Measurements from ENCODE around the gene MOV10L1. TPM values are rescaled to one million over a fixed set of nuclear protein-coding genes. Genes with fewer than 3 reads are reported as not detected.
A peak's percentile ranks its signal among the peaks of the same experiment; 100 is the strongest.

Gene MOV10L1
- total RNA-seq, 2 experiments from 2014 or later, result 0.23 TPM; not detected in 1

- Mint-ChIP-seq H3K27me3 (no peaks in the 10 kb centered on the region), H3K27ac (no peak overlapping the region), H3K4me1 (peaks cover 26% of the 10 kb centered on the region), H3K4me3 (no peak overlapping the region), H3K9me3 (ENCODE audit: low read depth) (no peaks in the 10 kb centered on the region), H3K36me3 (peaks cover 5% of the 10 kb centered on the region)
- DNase-seq (no peak), ATAC-seq (no peak)
- CTCF ChIA-PET, result no interaction called here
Measured at GRCh38 chr22:50183141-50183971, 93.5 kb downstream of the MOV10L1 start.

DNA sequence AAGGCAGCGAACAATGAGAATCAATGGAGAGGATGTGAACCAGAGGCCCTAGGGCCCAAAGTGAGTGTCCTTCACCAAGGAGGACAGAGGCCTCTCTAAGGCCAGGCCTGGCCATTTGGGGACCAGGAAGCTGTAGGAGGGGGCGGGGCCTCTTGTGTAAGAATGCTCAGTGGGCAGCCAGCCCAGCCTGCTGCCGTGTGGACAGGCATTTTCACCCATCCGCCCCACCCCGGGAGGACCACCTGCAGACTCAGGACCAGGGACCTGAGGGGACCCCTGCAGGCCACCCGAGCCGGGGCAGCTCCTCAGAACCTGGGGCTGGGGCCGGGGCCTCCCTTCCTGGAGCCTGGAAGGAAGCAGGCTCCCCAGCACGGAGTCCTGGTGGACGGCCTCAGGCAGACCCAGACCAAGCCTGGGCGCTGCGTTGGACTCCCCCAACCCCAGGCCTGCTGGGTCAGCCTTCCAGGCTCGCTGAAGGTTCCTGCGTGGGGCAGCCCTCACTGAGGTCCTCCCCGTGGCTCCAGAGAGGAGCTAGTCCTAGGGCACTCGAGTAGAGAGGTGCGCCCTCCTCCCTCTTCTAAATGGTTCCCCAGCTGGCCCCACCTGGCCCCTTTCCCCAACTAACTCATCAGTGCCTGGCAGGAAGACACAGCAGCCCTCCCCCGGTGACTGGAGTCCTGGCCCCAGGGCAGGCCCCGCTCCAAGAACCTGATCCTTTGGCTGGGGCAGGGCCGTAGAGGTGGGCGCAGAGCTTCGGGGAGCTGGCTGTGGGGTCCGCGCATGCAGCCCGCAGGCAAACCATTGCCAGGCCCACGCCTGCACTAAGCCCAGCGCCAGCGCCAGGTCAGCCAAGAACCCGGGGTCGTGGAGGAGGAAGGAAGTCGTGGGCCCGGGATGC lies 94.4 kb downstream of the MOV10L1 start:
- CTCF ChIA-PET, result interaction anchor here (0.8 to 1.3 kb wide), 3 partner anchors 13 to 35 kb away, joined by 3 to 5 read pairs (median 4); no protein-coding TSS in a partner anchor
- Mint-ChIP-seq H3K27ac (no peak overlapping the region), H3K36me3 (peaks cover 5% of the 10 kb centered on the region), H3K27me3 (no peaks in the 10 kb centered on the region), H3K4me1 (peaks cover 35% of the 10 kb centered on the region), H3K4me3 (peak overlapping the region; percentile 63), H3K9me3 (ENCODE audit: low read depth) (no peaks in the 10 kb centered on the region)
- DNase-seq, result no peak
- ATAC-seq, result no peak

GRCh38 chr22:50184902-50185374 lies 95.1 kb downstream of the MOV10L1 start:
- Mint-ChIP-seq H3K36me3 (peaks cover 7% of the 10 kb centered on the region), H3K27me3 (no peaks in the 10 kb centered on the region), H3K4me1 (peaks cover 37% of the 10 kb centered on the region), H3K9me3 (ENCODE audit: low read depth) (no peaks in the 10 kb centered on the region), H3K4me3 (peak overlapping the region; percentile 95), H3K27ac (no peak overlapping the region)
- CTCF ChIA-PET, result interaction anchor here (1.0 to 1.3 kb wide), 2 partner anchors 14 to 36 kb away, joined by 4 to 5 read pairs; no protein-coding TSS in a partner anchor
- DNase-seq (no peak), ATAC-seq (no peak)

DNA sequence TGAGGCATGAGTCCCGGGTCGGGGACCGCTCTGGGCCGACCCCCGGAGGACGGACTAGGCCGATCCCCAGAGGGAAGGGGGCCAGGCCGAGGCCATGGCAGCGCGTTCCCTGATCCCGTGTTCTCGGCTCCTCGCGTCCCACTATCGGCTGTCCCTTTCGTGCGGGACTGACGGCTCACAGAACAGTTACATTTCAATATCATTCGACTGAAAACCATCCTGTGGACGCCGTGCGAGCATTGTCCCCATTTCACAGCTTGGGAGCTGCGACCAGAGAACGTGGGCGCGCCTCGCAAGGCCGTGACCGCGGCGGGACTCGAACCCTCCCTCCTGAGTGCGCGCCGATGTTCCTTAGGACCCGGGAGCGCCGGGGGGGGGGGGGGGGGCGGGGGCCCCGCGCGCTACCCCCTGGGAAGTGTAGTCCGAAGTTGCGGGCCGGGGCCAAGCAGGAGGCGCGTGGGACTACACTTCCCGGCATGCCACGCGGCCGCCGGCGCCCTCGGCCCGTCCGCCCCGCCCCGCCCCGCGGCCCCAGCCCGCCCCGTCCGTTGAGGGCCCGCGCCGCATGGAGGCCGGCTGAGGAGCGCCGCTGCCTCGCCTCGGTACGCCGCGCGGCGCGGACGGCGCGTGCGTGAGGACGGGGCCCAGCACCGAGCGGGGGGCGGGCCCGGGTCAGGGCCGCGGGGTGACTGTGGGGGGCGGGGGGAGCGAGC lies 95.7 kb downstream of the MOV10L1 start, which contains the start of gene TRABD:
TRABD (plus strand) TSS at position 539 of the 713 bp plus-strand sequence. CDS start 7,148 bp downstream, outside the sequence.
- CTCF ChIA-PET, result interaction anchor here (1.3 kb wide), 1 partner anchor 14 kb away, joined by 5 read pairs; no protein-coding TSS in a partner anchor
- peaks cover 7% of the 10 kb centered on the region for H3K36me3 Mint-ChIP-seq
- peaks cover 35% of the 10 kb centered on the region for H3K4me1 Mint-ChIP-seq
- no peaks in the 10 kb centered on the region for H3K9me3 Mint-ChIP-seq (ENCODE audit: low read depth)
- peak within 1 kb of the TSS; percentile 95 for H3K27ac Mint-ChIP-seq
- H3K4me3 Mint-ChIP-seq, result peak within 1 kb of the TSS; percentile 95
- peak; percentile 92 for DNase-seq
- no peaks in the 10 kb centered on the region for H3K27me3 Mint-ChIP-seq
- peak; percentile 68 for ATAC-seq

GRCh38 chr22:50186181-50186714 lies 96.4 kb downstream of the MOV10L1 start:
- ATAC-seq (no peak), DNase-seq (no peak)
- H3K27ac Mint-ChIP-seq, result peak overlapping the region; percentile 95
- peaks cover 37% of the 10 kb centered on the region for H3K4me1 Mint-ChIP-seq
- peak overlapping the region; percentile 95 for H3K4me3 Mint-ChIP-seq
- CTCF ChIA-PET, result interaction anchor here (1.2 to 2.4 kb wide), 4 partner anchors 25 to 65 kb away, joined by 3 to 14 read pairs (median 4); partner anchors contain the start of gene HDAC10
- no peaks in the 10 kb centered on the region for H3K9me3 Mint-ChIP-seq (ENCODE audit: low read depth)
- no peaks in the 10 kb centered on the region for H3K27me3 Mint-ChIP-seq
- peaks cover 8% of the 10 kb centered on the region for H3K36me3 Mint-ChIP-seq

DNA sequence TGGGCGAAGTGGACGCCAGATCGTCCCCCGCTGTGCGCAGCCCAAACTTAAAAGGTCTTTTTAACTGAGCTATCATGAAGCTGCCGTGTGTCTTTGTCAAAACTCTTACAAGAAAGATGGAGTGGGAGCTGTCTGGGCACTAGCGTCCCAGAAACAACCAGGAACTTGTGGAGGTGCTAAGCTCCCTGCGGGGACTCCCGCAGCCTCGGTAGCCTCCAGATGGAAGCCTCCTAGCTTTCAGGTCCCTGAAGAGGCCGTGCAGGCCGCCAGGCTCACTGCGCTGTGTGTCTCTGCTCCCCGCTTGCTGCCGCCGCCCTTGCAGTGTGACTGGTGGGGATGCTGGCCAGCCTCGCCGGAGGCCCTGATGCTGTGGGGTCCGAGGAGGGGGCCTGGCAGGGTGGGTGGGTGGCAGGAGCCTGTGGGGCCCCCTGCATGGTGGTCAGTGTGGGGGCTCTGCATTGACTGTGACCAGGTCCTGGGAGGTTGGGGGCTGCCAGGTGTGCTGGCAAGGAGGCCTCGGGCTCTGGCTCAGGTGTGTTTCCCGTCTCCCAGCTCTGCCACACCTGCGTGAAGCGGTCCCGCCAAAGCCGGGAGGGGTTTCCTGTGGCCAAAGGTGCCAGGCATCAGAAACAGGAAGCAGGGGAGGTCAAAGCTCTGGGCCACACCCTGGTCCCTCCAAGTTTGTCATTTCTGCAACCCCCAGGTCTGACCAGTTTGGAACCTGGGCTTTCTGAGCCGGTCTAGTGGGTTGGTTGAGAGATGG lies 97.1 kb downstream of the MOV10L1 start:
- ATAC-seq (no peak), DNase-seq (peak; percentile 67)
- no peaks in the 10 kb centered on the region for H3K9me3 Mint-ChIP-seq (ENCODE audit: low read depth)
- H3K4me3 Mint-ChIP-seq, result peak overlapping the region; percentile 95
- peaks cover 14% of the 10 kb centered on the region for H3K36me3 Mint-ChIP-seq
- H3K27ac Mint-ChIP-seq, result peak overlapping the region; percentile 95
- CTCF ChIA-PET, result interaction anchor here (1.2 to 2.4 kb wide), 4 partner anchors 24 to 64 kb away, joined by 3 to 14 read pairs (median 4); partner anchors contain the start of gene HDAC10
- no peaks in the 10 kb centered on the region for H3K27me3 Mint-ChIP-seq
- peaks cover 44% of the 10 kb centered on the region for H3K4me1 Mint-ChIP-seq

DNA sequence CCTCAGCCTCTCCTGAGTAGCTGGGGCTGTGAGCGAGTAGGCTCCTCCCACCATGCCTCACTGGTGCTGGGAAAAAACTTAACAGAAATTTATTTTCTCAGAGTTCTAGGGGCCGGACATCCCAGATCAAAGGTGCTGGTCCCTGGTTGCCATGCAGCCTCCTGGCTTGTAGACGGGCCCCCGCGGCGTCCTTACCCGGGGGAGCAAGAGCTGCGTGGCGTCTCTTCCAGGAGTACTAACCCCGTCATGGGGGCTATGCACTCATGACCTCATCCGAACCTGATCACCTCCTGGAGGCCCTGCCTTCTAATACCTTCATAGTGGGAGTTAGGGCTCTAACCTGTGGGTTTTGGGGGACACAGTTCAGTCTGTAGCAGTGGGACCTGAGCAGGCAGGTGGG lies 98.5 kb downstream of the MOV10L1 start:
- ATAC-seq (no peak), DNase-seq (no peak)
- Mint-ChIP-seq H3K9me3 (ENCODE audit: low read depth) (no peaks in the 10 kb centered on the region), H3K4me3 (no peak overlapping the region), H3K27ac (peak overlapping the region; percentile 95), H3K27me3 (no peaks in the 10 kb centered on the region), H3K36me3 (peaks cover 20% of the 10 kb centered on the region), H3K4me1 (peaks cover 56% of the 10 kb centered on the region)
- CTCF ChIA-PET, result interaction anchor here (2.4 kb wide), 1 partner anchor 39 kb away, joined by 14 read pairs; no protein-coding TSS in a partner anchor

- Mint-ChIP-seq H3K36me3 (peaks cover 20% of the 10 kb centered on the region), H3K27ac (peak overlapping the region; percentile 95), H3K4me1 (peaks cover 55% of the 10 kb centered on the region)
Measured at GRCh38 chr22:50189184-50189848, 99.5 kb downstream of the MOV10L1 start.

GRCh38 chr22:50189849-50190181 lies 100.0 kb downstream of the MOV10L1 start:
- Mint-ChIP-seq H3K9me3 (ENCODE audit: low read depth) (no peaks in the 10 kb centered on the region), H3K27ac (peak overlapping the region; percentile 95), H3K27me3 (no peaks in the 10 kb centered on the region), H3K4me1 (peaks cover 52% of the 10 kb centered on the region), H3K4me3 (peak overlapping the region; percentile 88), H3K36me3 (peaks cover 20% of the 10 kb centered on the region)
- DNase-seq, result no peak
- CTCF ChIA-PET, result interaction anchor here (0.7 to 3.4 kb wide), 7 partner anchors 12 to 172 kb away, joined by 3 to 16 read pairs (median 3); no protein-coding TSS in a partner anchor
- ATAC-seq, result peak; percentile 6

More at GRCh38 chr22:50189184-50189848, 99.5 kb downstream of the MOV10L1 start:
- CTCF ChIA-PET, result interaction anchor here (0.7 to 3.4 kb wide), 6 partner anchors 13 to 171 kb away, joined by 3 to 16 read pairs (median 3); no protein-coding TSS in a partner anchor
- Mint-ChIP-seq H3K4me3 (peak overlapping the region; percentile 88), H3K9me3 (ENCODE audit: low read depth) (no peaks in the 10 kb centered on the region), H3K27me3 (no peaks in the 10 kb centered on the region)
- no peak for DNase-seq
- ATAC-seq, result no peak

- DNase-seq (peak; percentile 88), ATAC-seq (peak; percentile 57)
- no peaks in the 10 kb centered on the region for H3K9me3 Mint-ChIP-seq (ENCODE audit: low read depth)
- H3K4me3 Mint-ChIP-seq, result peak overlapping the region; percentile 88
- H3K27me3 Mint-ChIP-seq, result no peaks in the 10 kb centered on the region
- H3K27ac Mint-ChIP-seq, result peak overlapping the region; percentile 95
- CTCF ChIA-PET, result interaction anchor here (0.7 to 3.4 kb wide), 14 partner anchors 8 to 431 kb away, joined by 3 to 16 read pairs (median 4); no protein-coding TSS in a partner anchor
- H3K4me1 Mint-ChIP-seq, result peaks cover 52% of the 10 kb centered on the region
- H3K36me3 Mint-ChIP-seq, result peaks cover 22% of the 10 kb centered on the region
Measured at GRCh38 chr22:50190182-50190940, 100.6 kb downstream of the MOV10L1 start.

All from activated CD8-positive, alpha-beta memory T cell treated with anti-CD3 and anti-CD28 coated beads, Interleukin-2, amount 10 ng/mL, durations not matched to agents 7 days and 5 days (primary cell).